Stimulated activated CD8-positive, alpha-beta memory T cell treated with anti-CD3 and anti-CD28 coated beads, Interleukin-4, amount 100 ng/mL, for 1 hour (primary cell): ENCODE measurements around the gene PLEKHA3.
"Not testable (repeated sequence)": the region's sequence is repeated elsewhere in the genome, so short reads cannot be mapped to it uniquely, and the experiment has no call there.

ENCODE experiments used
- DNase-seq, 2 donors: peaks; one replicate each; pipeline ENCODE4 v3.0.0-alpha.2; 2020; ENCODE audit warnings: low read depth in 2 of 2, low spot score in 1 of 2

Gene PLEKHA3

GRCh38 chr2:178480227-178481181 lies at the start of gene PLEKHA3:
PLEKHA3 (plus strand) TSS chr2:178480457; CDS start chr2:178480870, 413 bp downstream.
- DNase-seq, result peak; percentile 38 to 59

DNA sequence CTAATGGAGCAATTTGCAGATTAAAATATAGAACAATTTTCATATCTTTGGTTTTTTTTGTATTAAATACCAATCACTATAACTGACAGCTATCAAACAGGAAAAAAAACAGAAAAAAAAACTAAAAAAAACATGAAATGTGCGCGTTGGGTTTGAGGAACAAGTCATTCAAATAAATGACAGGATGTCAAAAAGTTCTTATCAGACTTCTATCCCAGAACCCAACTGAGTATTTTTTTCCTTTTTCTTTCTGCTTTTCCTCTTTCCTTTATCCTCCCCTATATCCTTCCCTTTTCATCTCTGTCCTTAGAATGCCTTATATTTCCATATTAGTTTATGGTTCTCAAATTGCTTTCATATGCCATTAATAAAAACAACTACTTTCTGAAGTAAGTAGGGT lies 43.6 kb upstream of the PLEKHA3 start:
- no peak for DNase-seq

DNA sequence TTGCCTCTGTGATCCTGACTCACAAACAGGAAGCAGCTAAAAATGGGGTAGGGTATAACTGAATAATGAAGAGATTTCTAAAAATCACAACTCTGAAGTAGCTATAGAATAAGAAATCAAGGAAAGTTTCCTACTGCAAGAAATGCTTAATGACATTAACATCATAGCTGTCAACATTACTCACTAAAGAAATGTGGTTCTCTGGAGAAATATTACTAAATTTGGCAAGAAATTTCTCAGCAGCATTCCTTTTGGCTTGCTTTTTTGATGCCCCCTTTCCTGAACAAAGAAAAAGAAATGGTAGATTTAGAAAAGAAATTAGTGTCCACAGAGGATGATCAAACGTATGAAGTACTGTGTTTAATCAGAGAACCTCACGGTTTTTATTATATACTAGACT lies 38.8 kb upstream of the PLEKHA3 start:
- DNase-seq, result no peak

- DNase-seq, result no peak
Measured at GRCh38 chr2:178448968-178449661, 31.1 kb upstream of the PLEKHA3 start.

- DNase-seq, result no peak
Measured at GRCh38 chr2:178449700-178450523, 30.3 kb upstream of the PLEKHA3 start.

DNA sequence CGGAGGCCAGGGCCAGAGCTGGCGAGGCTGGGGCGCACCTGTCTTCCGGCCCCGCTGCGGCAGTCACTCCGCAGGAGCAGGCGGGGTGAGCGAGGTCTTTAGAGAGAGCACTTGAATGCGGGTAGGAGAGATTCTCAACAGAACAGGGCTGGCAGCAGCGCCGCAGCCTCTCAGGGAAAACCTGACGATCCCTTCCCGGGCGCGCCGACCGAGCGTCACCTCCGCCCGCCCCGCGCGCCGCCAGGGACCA lies 29.8 kb upstream of the PLEKHA3 start:
- peak in 1 of 2 donors; percentile 51 for DNase-seq

- peak; percentile 86 to 90 for DNase-seq
Measured at GRCh38 chr2:178450774-178451525, 29.3 kb upstream of the PLEKHA3 start, which contains the start of the genes PJVK and PRKRA. PJVK (plus strand) TSS chr2:178451378; CDS start chr2:178453410, 2,032 bp downstream. PRKRA (minus strand) TSS chr2:178451175; CDS start chr2:178451030, 145 bp downstream.

GRCh38 chr2:178452334-178452733 lies 27.9 kb upstream of the PLEKHA3 start:
- DNase-seq, result no peak

DNA sequence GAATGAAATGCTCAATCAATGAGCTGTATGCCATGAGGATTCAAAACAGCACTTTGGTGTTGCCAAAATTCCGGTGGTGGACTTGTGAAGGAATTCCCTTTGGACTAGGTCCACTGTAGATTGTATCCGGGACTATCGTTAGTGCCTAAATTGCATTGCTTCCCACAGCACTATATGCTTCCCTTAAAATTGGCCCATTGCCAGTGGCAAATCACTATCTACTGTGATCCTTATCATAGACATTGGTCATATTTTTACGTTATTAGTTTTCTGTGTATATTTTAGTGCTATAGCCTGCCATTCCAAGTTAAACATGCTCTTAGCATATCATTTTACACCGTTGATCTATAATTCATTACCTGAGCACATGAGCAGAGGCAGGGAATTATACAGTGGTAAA lies 27.4 kb upstream of the PLEKHA3 start:
- DNase-seq, result no peak

- no peak for DNase-seq
Measured at GRCh38 chr2:178455947-178456346, 24.3 kb upstream of the PLEKHA3 start.

DNA sequence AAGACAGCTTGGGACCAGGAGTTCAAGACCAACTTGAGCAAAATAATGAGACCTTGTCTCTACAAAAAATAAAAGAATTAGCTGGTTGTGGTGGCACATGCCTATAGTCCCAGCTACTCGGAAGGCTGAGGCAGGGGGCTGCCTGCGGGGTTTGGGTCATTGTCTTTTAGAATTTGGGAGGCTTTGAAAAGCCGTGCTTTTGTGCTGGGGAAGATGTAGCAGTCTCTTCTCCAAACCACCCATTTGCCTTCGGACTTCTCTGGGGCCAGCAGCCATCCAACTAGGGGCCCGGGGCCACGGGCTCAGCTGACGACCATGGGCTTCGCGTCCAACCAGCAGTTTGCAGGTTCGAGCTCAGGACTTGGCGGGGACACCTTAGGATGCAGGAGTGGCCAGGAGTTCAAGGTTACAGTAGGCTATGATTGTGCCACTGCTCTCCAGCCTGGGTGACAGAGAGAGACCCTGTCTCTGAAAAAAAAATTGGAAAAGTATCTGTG lies 22.8 kb upstream of the PLEKHA3 start:
- DNase-seq, result no peak

DNA sequence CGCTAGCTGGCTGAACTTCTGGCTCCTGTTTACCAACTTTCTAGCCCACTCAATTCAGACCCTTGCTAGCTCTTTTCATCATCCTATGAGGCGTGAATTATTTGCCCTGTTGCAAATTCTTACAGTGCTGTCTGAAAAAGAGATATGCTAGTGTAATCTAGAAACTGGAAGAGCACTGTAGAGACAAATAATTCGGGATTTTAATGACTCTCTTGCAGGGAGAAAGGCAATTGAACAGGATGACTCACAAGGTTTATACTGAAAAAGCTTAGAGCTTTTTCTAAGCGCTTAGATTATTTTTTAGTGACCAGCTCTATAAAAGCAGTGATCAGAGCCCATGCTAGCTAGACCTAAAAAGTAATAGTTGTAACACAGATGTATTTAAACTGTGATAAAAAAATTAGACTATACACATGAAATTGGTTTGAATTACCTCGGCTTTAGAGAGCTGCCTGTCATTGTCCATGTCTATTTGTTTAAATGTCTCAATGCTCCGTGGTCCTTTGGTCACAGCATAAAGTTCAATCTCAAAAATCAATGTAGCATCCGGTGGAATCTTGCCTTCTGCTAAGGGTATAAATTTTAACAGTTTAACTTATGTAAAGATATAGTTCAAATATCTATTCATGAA lies 10.9 kb upstream of the PLEKHA3 start:
- DNase-seq, result no peak

DNA sequence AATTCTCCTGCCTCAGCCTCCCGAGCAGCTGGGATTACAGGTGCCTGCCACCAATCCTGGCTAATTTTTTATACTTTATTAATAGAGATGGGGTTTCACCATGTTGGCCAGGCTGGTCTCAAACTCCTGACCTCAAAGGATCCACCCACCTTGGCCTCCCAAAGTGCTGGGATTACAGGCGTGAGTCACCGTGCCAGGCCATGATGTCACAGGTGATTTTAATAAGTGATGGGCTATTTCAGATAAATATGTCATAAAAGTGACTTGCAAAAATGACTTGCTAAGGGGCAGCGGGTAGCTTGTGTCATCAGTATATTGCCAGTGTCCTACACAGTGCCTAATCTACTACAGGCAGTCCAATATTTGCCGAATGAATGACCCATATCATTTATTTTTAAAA lies 8.9 kb upstream of the PLEKHA3 start:
- not testable (repeated sequence) for DNase-seq

DNA sequence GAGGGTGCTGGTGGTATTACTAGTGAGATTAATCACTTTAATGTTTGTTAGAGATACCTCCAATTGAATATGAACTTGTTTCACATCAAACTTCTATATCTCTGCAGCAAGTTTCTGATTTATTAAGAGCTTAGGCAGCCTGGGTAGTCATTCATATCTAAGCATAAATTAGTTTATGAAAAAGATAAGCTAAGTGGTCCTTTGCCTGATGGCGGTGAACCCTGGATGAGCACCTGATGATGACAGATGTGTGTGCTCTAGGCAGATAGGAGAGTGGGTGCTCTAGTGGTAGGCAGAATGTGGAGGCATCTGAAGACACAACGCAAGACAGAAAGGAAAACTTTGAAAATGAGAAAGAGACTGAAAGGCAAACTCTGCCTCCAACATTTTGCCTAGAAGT lies 6.9 kb upstream of the PLEKHA3 start:
- no peak for DNase-seq

GRCh38 chr2:178473931-178474330 lies 6.3 kb upstream of the PLEKHA3 start:
- no peak for DNase-seq

DNA sequence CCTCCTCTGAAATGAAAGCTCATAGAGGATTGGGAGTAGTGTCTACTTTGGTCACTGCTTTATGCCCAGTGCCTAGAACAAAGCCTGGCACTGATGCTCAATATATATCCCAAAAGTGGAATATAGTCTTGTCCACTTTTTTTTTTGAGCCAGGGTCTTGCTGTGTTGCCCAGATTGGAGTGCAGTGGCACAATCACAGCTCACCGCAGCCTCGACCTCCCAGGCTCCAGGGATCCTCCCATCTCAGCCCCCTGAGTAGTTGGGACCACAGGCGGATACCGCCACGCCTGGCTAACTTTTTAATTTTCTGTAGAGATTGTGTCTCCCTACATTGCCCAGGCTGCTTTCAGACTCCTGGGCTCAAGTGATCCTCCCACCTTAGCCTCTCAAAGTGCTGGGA lies 5.7 kb upstream of the PLEKHA3 start:
- DNase-seq, result no peak

DNA sequence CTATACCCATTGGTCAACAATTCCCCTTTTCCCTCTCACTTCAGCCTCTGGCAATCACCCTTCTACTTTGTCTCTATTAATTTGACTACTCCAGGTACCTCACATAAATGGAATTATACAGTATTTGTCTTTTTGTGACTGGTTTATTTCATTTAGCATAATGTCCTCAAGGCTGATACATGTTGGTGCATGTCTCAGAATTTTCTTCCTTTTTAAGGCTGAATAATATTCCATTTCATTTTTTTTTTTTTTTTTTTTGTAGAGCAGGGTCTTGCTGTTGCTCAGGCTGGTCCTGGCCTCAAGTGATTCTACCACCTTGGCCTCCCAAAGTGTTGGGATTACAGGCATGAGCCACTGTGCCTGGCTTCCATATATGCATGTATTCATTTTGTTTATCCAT lies 3.8 kb upstream of the PLEKHA3 start:
- DNase-seq, result no peak

DNA sequence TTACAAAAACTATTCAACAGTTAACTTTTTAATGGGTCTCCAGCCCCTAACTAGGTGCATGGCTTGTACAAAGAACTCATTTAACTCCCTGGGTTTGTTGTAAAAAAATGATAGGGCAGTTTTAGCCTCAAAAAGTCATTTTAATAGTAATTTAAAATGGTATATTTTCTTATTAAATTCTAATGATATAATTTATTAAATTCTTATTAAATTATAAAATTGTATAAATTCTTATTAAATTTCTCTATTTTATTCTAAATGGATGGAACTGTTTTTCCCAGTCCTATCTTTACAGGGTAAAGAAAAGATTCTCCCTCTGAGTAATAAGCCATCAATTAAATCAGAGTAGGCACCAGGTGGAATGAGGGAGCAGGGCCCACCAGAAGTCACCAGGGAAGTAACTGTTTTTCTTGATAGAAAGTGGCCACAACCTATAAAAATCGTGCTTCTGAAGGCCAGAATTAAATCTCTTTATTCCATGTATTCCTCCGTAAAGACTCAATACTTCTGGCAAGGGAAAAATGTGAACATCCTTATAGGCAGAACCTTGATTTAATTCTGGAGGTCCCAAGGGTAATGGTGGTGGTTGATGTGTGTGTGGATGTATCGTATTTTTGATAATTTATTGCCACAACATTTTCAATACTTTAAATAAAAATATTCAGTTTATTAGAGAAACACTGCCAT lies 2.7 kb upstream of the PLEKHA3 start:
- DNase-seq, result no peak

DNA sequence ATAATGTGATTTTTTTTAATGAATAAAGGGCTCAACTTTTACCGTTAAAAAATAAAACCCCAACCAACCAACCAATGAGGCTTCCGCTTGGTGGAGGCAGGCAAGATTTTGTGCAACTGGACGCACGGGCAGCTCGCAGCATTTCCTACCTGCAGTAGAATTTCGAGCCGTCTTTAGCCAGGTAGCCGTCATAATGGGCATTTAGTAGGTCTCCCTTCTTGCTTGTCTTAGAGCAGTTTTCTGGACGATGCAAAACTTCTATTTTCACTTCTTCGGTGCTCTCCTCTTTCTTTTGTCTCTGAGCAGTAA lies 2.2 kb upstream of the PLEKHA3 start:
- DNase-seq, result no peak
